OCI-LY3 (cell line): Measurements from ENCODE around the gene HAPLN2.
A peak's percentile ranks its signal among the peaks of the same experiment; 100 is the strongest.

Experiments used
- H2AFZ ChIP-seq: fragments of 200-600, 300-600 bp; shearing (Covaris generic); 2 replicates; pipeline ENCODE4 v1.6.0; 2014; ENCODE audit warnings: antibody characterized with exemption, low read depth, low read length
- H3K27ac ChIP-seq: fragments of 200-600, 300-600 bp; sonication (generic); 2 replicates; pipeline ENCODE4 v1.5.1; 2014; ENCODE audit warnings: mild to moderate bottlenecking, low read length, moderate library complexity, mixed read lengths
- H3K27me3 ChIP-seq: fragments of 200-600, 300-600 bp; sonication (generic); 2 replicates; pipeline ENCODE4 v1.6.1; 2014; ENCODE audit warnings: low read depth, low read length, mixed read lengths
- H3K36me3 ChIP-seq: fragments of 200-600, 300-600 bp; sonication (generic); replicated peaks from 2 replicates; pipeline ENCODE3; 2014; ENCODE audit warnings: low read depth, low read length, mixed read lengths
- H3K4me1 ChIP-seq: fragments of 300-600, 200-600 bp; sonication (generic); 2 replicates; pipeline ENCODE4 v1.6.1; 2014; ENCODE audit warnings: low read length, mixed read lengths
- H3K4me2 ChIP-seq: fragments of 200-600, 300-600 bp; sonication (generic); 2 replicates; pipeline ENCODE4 v1.6.1; 2014; ENCODE audit warnings: low read length, mixed read lengths
- H3K4me3 ChIP-seq: fragments of 300-600, 200-600 bp; sonication (generic); 2 replicates; pipeline ENCODE4 v1.5.1; 2014; ENCODE audit warnings: antibody characterized with exemption, mild to moderate bottlenecking, low read length, moderate library complexity
- H3K79me2 ChIP-seq: fragments of 300-600, 200-600 bp; shearing (Covaris generic); 2 replicates; pipeline ENCODE4 v1.6.1; 2014; ENCODE audit warnings: mild to moderate bottlenecking, low read length, mixed read lengths
- H3K9ac ChIP-seq: fragments of 300-600, 200-600 bp; shearing (Covaris generic); 2 replicates; pipeline ENCODE4 v1.6.0; 2014; ENCODE audit warnings: mild to moderate bottlenecking, low read length, moderate library complexity
- H3K9me3 ChIP-seq: fragments of 200-600, 300-600 bp; shearing (Covaris generic); 2 replicates; pipeline ENCODE4 v1.6.1; 2014; ENCODE audit warnings: low read length, mixed read lengths; ENCODE audit not compliant: insufficient read depth
- H4K20me1 ChIP-seq: fragments of 200-600, 300-600 bp; sonication (generic); 2 replicates; pipeline ENCODE4 v1.6.1; 2016; ENCODE audit warnings: low read length, mixed read lengths; ENCODE audit not compliant: insufficient read depth
- CTCF ChIP-seq: fragments of 200-600, 300-600 bp; sonication (generic); IDR thresholded peaks from 2 replicates; pipeline ENCODE4 v1.5.1; 2014; ENCODE audit warnings: antibody characterized with exemption, low read length, low read depth
- EZH2phosphoT487 ChIP-seq: fragments of 200-600 bp; shearing (Covaris generic); IDR thresholded peaks from 2 replicates; pipeline ENCODE4 v1.6.1; 2018; ENCODE audit warnings: antibody characterized with exemption, mixed run types, low read depth

Gene HAPLN2

GRCh38 chr1:156655904-156656516 is 36.8 kb downstream of the HAPLN2 start:
- Histone ChIP-seq H3K9me3 (no peaks in the 10 kb centered on the region), H3K4me1 (peaks cover 39% of the 10 kb centered on the region), H4K20me1 (peaks cover 22% of the 10 kb centered on the region), H3K4me3 (no peak overlapping the region), H3K4me2 (no peak overlapping the region), H3K79me2 (no peaks in the 10 kb centered on the region), H2AFZ (no peak overlapping the region), H3K9ac (no peak overlapping the region), H3K36me3 (no peaks in the 10 kb centered on the region), H3K27ac (no peak overlapping the region), H3K27me3 (peaks cover 58% of the 10 kb centered on the region)
- TF ChIP-seq EZH2phosphoT487 = no peak
- no peak for TF ChIP-seq CTCF

- Histone ChIP-seq H3K27me3 (peaks cover 48% of the 10 kb centered on the region), H3K4me2 (peak overlapping the region; percentile 83), H3K9me3 (no peaks in the 10 kb centered on the region), H4K20me1 (peaks cover 13% of the 10 kb centered on the region), H3K27ac (no peak overlapping the region), H3K4me3 (peak overlapping the region; percentile 70), H3K36me3 (no peaks in the 10 kb centered on the region), H2AFZ (0 out of 2 replicates have a peak overlapping the region, but pooled peaks have one; percentile 82), H3K9ac (peak overlapping the region; percentile 37), H3K4me1 (peaks cover 50% of the 10 kb centered on the region), H3K79me2 (no peaks in the 10 kb centered on the region)
- TF ChIP-seq CTCF = peak; percentile 94
- no peak for TF ChIP-seq EZH2phosphoT487
These were observed 37.9 kb downstream of the HAPLN2 start for GRCh38 chr1:156656806-156657740.

DNA sequence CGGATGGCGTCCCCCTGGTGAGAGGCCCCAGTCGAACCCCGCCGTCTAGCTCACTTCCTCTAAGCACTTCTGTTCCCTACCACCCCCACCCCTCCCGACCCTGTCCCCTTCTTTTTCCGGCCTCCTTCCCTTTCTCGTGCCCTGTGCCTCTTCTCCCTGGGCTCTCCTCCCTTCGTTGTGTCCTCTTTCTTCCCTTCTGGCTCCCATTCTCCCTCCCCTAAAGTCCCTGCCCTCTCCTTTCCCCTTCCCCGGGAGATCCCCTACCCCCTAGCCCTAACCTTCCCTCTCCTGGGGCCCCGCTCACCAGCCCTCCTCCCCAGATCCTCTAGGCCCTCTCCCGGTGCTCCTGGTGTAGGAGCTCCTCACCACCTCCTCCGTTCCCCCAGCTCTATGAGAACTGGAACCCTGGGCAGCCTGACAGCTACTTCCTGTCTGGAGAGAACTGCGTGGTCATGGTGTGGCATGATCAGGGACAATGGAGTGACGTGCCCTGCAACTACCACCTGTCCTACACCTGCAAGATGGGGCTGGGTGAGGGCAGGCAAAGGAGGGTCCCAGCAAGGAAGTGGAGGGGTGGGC is 38.6 kb downstream of the HAPLN2 start:
- Histone ChIP-seq H3K27ac (no peak overlapping the region), H4K20me1 (peaks cover 8% of the 10 kb centered on the region; the same call in 1 of the 2 replicates), H3K27me3 (peaks cover 45% of the 10 kb centered on the region), H3K4me2 (peak overlapping the region; percentile 83), H3K79me2 (no peaks in the 10 kb centered on the region), H3K36me3 (no peaks in the 10 kb centered on the region), H3K4me3 (peak overlapping the region; percentile 70), H2AFZ (peak overlapping the region; percentile 82), H3K9ac (peak overlapping the region; percentile 37), H3K9me3 (no peaks in the 10 kb centered on the region), H3K4me1 (peaks cover 58% of the 10 kb centered on the region)
- TF ChIP-seq EZH2phosphoT487 (no peak), CTCF (no peak)

- Histone ChIP-seq H3K4me1 (peaks cover 64% of the 10 kb centered on the region), H3K4me2 (no peak overlapping the region), H2AFZ (no peak overlapping the region), H3K36me3 (no peaks in the 10 kb centered on the region), H3K4me3 (no peak overlapping the region), H4K20me1 (peaks cover 8% of the 10 kb centered on the region; the same call in 1 of the 2 replicates), H3K79me2 (no peaks in the 10 kb centered on the region), H3K9me3 (no peaks in the 10 kb centered on the region), H3K9ac (no peak overlapping the region), H3K27me3 (peaks cover 39% of the 10 kb centered on the region), H3K27ac (no peak overlapping the region)
- TF ChIP-seq EZH2phosphoT487 (no peak), CTCF (no peak)
These were observed 39.3 kb downstream of the HAPLN2 start for GRCh38 chr1:156658496-156658895.
